Left kidney (tissue), 2 donors: ENCODE measurements around the gene IDE. TPM values are rescaled to one million over a fixed set of nuclear protein-coding genes. Genes with fewer than 3 reads are reported as not detected.
"Not testable (repeated sequence)": the region's sequence is repeated elsewhere in the genome, so short reads cannot be mapped to it uniquely, and the experiment has no call there.

Experiments used
- DNase-seq: peaks from one replicate; pipeline ENCODE4 v3.0.0-alpha.2; 2013
- polyA plus RNA-seq: library from polyadenylated mRNA; unstranded; fragments of 120-200 nt; gene quantifications from one replicate; pipeline ENCODE4 v1.2.1, GENCODE V29; 2013; ENCODE audit not compliant: insufficient read length

IDE gene
- polyA plus RNA-seq, 1 donor = 31.0 TPM

GRCh38 chr10:92419740-92420545, 153.9 kb downstream of the IDE start:
- DNase-seq = peak; percentile 56

GRCh38 chr10:92418891-92419290, 155.0 kb downstream of the IDE start:
- DNase-seq = no peak

GRCh38 chr10:92418221-92418620, 155.7 kb downstream of the IDE start:
- DNase-seq = no peak

GRCh38 chr10:92413519-92413918, 160.4 kb downstream of the IDE start:
- DNase-seq = no peak

GRCh38 chr10:92413011-92413410, 160.9 kb downstream of the IDE start:
- no peak for DNase-seq

- DNase-seq = no peak
These were observed 162.5 kb downstream of the IDE start for GRCh38 chr10:92411406-92411805.

- DNase-seq = no peak
These were observed 163.4 kb downstream of the IDE start for GRCh38 chr10:92410501-92410900.

- no peak for DNase-seq
These were observed 165.9 kb downstream of the IDE start for GRCh38 chr10:92408017-92408361.

- DNase-seq = no peak
These were observed 166.4 kb downstream of the IDE start for GRCh38 chr10:92407305-92408016.

- DNase-seq = no peak
These were observed 168.4 kb downstream of the IDE start for GRCh38 chr10:92405419-92405924.

- DNase-seq = peak; percentile 22
These were observed 169.1 kb downstream of the IDE start for GRCh38 chr10:92404612-92405418.

GRCh38 chr10:92402234-92402633, 171.7 kb downstream of the IDE start:
- not testable (repeated sequence) for DNase-seq

Other genes with a start within 250 kb of the IDE start
- 48.9 TPM for gene KIF11, start 19.0 kb upstream of the IDE start, polyA plus RNA-seq
- gene HHEX, start 115.9 kb upstream of the IDE start, polyA plus RNA-seq = 7.6 TPM